ENCODE results near the gene OR14J1. TPM values are rescaled to one million over a fixed set of nuclear protein-coding genes. Genes with fewer than 3 reads are reported as not detected.

Gene OR14J1
- polyA plus RNA-seq, 1 donor from 2014 or later: not detected

DNA sequence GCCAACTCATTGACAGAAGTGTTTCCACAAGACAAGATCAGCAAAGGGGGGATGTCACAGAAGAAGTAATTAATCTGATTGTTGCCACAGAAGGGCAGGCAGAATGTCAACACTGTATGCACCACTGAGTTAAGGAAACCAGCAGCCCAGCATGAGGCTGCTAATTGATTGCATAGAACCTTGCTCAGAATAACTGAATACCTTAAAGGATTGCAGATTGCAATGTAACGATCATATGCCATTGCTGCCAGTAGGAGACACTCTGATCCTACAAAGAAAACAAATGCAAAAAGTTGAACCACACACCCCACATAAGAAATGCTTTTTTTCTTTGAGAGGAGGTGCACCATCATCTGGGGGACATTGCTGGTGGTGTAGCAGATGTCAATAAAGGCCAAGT is 54.1 kb downstream of the OR14J1 start:
- Mint-ChIP-seq H3K9me3 (peaks cover 0 to 8% (median 2%) of the 10 kb centered on the region in 3 donors), H3K27ac (no peak overlapping the region), H3K4me1 (no peaks in the 10 kb centered on the region), H3K36me3 (no peaks in the 10 kb centered on the region), H3K4me3 (no peak overlapping the region), H3K27me3 (peaks cover 26% of the 10 kb centered on the region)

Other genes starting within 250 kb of the OR14J1 start
- not detected for gene OR2B3, start 214.4 kb upstream of the OR14J1 start, polyA plus RNA-seq
- gene OR2J1, start 202.2 kb upstream of the OR14J1 start, polyA plus RNA-seq: not detected
- not detected for gene OR2J3, start 193.6 kb upstream of the OR14J1 start, polyA plus RNA-seq
- not detected for gene OR2J2, start 130.8 kb upstream of the OR14J1 start, polyA plus RNA-seq
- not detected for gene OR5V1, start 67.2 kb downstream of the OR14J1 start, polyA plus RNA-seq
- gene OR12D3, start 73.6 kb downstream of the OR14J1 start, polyA plus RNA-seq: not detected
- gene OR12D2, start 93.9 kb downstream of the OR14J1 start, polyA plus RNA-seq: not detected
- not detected for gene OR12D1, start 113.2 kb downstream of the OR14J1 start, polyA plus RNA-seq
- gene OR10C1, start 137.6 kb downstream of the OR14J1 start, polyA plus RNA-seq: not detected
- gene OR11A1, start 155.4 kb downstream of the OR14J1 start, polyA plus RNA-seq: not detected
- not detected for gene OR2H1, start 155.5 kb downstream of the OR14J1 start, polyA plus RNA-seq
- not detected for gene MAS1L, start 186.3 kb downstream of the OR14J1 start, polyA plus RNA-seq

Data from IgD-negative memory B cell (primary cell).